BE2C (cell line): Measurements from ENCODE around the gene KCNJ12.
"Not testable (repeated sequence)": the region's sequence is repeated elsewhere in the genome, so short reads cannot be mapped to it uniquely, and the experiment has no call there.

ENCODE experiments used
- DNase-seq: peaks from one replicate; pipeline ENCODE4 v3.0.0-alpha.2; 2020
- H3K27me3 ChIP-seq: fragments of 250-450 bp; sonication (Bioruptor Pico); 2 replicates; pipeline ENCODE4 v1.5.1; 2020; ENCODE audit warnings: mild to moderate bottlenecking
- H3K36me3 ChIP-seq: fragments of 250-450 bp; sonication (Bioruptor Pico); 2 replicates; pipeline ENCODE4 v1.5.1; 2020; ENCODE audit warnings: mild to moderate bottlenecking
- H3K4me1 ChIP-seq: fragments of 250-450 bp; sonication (Bioruptor Pico); 2 replicates; pipeline ENCODE4 v1.5.1; 2020
- H3K4me3 ChIP-seq: 2 replicates; pipeline ENCODE4 v1.5.1; 2011; ENCODE audit warnings: low read depth, low read length
- H3K9me3 ChIP-seq: fragments of 250-450 bp; sonication (Bioruptor Pico); 2 replicates; pipeline ENCODE4 v1.5.1; 2020
- TF ChIP-seq, protein P1 (sequence below): IDR thresholded peaks from 2 replicates; pipeline ENCODE4 v1.5.1; 2012; ENCODE audit warnings: mild to moderate bottlenecking, low read depth, low read length

KCNJ12 gene

DNA sequence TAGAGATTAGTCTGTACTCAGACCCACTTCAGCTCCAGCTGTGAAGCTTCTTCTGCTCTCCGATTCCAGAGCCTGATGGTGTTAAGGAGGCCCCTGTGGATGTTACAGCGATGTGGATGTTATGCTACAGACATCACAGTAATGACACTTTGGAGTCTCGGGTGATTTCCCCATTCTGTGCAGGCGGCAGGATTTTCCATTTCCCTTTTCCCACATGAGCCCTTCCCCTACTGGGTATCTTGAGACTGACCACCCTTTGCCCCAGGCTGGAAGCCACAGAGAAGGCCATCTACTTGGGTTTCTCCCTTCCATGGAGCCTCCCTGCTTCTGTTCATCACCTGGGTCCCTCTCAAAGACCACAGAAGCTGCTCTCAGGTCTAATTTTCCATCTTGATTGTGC, 78.3 kb downstream of the KCNJ12 start:
- no peaks in the 10 kb centered on the region for H3K9me3 ChIP-seq
- TF ChIP-seq, protein P1, sequence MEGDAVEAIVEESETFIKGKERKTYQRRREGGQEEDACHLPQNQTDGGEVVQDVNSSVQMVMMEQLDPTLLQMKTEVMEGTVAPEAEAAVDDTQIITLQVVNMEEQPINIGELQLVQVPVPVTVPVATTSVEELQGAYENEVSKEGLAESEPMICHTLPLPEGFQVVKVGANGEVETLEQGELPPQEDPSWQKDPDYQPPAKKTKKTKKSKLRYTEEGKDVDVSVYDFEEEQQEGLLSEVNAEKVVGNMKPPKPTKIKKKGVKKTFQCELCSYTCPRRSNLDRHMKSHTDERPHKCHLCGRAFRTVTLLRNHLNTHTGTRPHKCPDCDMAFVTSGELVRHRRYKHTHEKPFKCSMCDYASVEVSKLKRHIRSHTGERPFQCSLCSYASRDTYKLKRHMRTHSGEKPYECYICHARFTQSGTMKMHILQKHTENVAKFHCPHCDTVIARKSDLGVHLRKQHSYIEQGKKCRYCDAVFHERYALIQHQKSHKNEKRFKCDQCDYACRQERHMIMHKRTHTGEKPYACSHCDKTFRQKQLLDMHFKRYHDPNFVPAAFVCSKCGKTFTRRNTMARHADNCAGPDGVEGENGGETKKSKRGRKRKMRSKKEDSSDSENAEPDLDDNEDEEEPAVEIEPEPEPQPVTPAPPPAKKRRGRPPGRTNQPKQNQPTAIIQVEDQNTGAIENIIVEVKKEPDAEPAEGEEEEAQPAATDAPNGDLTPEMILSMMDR, result no peak
- no peak for DNase-seq
- H3K27me3 ChIP-seq, result no peaks in the 10 kb centered on the region
- H3K4me1 ChIP-seq, result no peaks in the 10 kb centered on the region
- H3K36me3 ChIP-seq, result no peaks in the 10 kb centered on the region
- no peak overlapping the region for H3K4me3 ChIP-seq

DNA sequence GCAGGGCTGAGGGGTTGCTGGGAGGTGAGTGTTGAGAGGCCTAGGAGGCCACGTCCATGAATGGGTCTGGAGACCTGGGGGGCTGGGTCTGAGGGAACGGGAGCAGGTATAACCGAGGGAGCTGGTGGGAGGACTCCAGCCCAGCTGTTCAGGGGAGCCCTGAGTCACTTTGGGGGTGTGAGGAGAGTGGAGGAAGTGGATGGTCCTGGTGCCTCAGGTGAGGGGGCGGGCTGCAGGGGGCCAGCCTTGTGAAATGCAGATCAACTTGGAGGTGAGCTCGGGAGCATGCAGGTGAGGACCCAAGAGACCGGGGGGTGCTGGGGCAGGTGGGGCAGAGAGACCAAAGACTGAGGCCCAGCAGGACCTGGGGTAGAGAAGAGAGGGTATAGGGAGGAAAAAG, 79.6 kb downstream of the KCNJ12 start:
- TF ChIP-seq, protein P1, result no peak

DNA sequence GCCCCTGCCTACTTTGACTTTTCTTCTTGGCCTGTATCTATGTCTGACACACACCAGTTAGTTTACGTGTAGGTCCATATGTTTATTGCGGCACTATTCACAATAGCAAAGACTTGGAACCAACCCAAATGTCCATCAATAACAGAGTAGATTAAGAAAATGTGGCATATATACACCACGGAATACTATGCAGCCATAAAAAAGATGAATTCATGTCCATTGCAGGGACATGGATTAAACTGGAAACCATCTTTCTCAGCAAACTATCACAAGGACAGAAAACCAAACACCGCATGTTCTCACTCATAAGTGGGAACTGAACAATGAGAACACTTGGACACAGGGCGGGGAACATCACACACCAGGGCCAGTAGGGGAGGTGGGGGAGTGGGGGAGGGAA, 80.3 kb downstream of the KCNJ12 start:
- not testable (repeated sequence) for H3K4me1 ChIP-seq, H3K27me3 ChIP-seq, H3K4me3 ChIP-seq, H3K9me3 ChIP-seq, H3K36me3 ChIP-seq, DNase-seq

More for the DNA sequence above, 79.6 kb downstream of the KCNJ12 start:
- Histone ChIP-seq H3K27me3 (no peaks in the 10 kb centered on the region), H3K36me3 (no peaks in the 10 kb centered on the region), H3K9me3 (no peaks in the 10 kb centered on the region), H3K4me1 (no peaks in the 10 kb centered on the region), H3K4me3 (no peak overlapping the region)
- DNase-seq, result no peak

DNA sequence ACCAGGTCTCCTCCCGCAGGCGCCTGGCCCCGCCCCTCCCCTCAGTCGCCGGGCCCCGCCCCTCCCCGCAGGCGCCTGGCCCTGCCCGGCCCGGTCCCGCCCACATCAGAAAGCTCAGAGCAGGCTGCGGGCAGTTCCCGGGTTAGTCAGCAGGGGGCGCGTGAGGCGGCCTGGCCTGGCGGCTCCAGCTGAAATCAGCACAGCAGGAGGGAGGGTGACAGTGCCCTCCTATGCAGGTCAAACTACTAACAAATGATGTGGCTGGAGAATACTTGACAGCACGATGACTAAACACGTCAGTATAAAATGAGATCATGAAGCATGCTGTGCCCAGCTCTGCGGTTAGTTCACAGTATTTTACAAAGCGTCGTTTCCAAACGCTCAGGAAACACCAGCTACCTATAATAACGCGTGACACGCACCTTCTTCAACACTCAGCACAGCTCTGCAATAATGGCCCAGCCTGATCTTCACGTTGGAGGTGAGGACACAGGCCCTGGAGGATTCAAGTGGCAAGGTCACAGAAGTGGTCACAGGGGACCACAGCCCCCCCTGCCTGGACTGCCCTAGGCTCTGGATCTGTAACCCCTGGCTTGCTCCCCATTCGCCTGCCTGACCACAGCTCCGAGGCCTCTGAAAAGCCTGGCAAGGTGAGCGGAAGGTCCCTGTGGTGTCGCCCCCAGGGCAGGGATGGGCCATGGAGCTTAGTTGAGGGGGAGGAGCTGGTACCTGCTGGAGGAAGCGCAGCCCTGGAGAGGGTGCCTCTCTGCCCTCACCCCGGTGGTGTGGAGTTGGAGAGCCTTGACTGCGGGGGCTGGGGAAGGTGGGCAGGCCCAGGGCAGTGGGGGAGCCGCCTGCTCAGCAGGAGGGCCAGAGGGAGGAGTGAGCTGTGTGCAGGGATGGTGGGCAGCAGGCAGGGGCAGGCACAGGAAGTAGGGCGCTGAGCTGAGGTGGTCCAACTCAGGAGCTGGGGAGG, 81.2 kb downstream of the KCNJ12 start:
- peak; percentile 84 for DNase-seq
- Histone ChIP-seq H3K36me3 (no peaks in the 10 kb centered on the region), H3K9me3 (no peaks in the 10 kb centered on the region), H3K4me1 (no peaks in the 10 kb centered on the region), H3K27me3 (no peaks in the 10 kb centered on the region), H3K4me3 (no peak overlapping the region)
- TF ChIP-seq, protein P1, result peak; percentile 62

DNA sequence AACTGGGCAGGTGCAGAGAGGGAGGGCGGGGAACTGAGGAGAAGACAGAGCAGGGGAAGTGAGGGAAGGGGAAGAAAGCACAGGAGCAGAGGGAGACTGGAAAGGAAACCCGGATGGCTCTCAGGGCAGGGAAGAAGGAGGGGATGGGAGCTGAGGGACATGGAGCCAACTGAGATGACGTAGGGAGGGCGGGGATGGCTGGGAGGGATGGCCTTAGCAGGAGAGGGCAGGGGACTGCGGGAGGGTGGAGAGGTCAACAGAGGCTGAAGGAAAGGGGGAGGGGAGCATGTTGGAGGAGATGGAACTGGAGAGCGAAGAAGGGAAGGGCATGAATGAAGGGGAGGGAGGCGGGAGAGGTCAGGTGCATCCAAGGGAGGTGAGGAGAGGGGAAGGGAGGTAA, 81.9 kb downstream of the KCNJ12 start:
- H3K9me3 ChIP-seq, result no peaks in the 10 kb centered on the region
- H3K36me3 ChIP-seq, result no peaks in the 10 kb centered on the region
- no peak for DNase-seq
- H3K4me3 ChIP-seq, result no peak overlapping the region
- TF ChIP-seq, protein P1, result no peak
- no peaks in the 10 kb centered on the region for H3K27me3 ChIP-seq
- no peaks in the 10 kb centered on the region for H3K4me1 ChIP-seq

DNA sequence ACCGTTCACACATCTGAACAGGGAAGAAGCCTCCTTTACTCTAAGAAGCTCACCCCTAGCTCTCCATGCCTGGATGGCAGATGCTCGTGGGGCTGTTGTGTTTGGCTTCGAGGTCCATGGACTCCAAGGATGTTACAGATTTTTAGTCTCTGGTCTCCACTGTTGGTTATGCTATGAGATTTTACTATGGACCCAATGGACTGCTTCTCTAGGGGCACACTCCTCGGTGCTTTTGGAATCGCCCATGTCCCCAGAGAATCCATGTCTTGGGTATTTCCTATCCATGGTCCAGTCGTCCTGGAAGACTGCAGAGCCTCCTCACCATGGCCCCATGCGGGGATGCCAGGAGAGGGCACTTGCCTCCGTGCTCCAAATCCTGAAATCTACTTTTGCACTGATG, 83.4 kb downstream of the KCNJ12 start:
- TF ChIP-seq, protein P1, result no peak
- H3K36me3 ChIP-seq, result no peaks in the 10 kb centered on the region

More for the DNA sequence above, 83.4 kb downstream of the KCNJ12 start:
- Histone ChIP-seq H3K4me1 (no peaks in the 10 kb centered on the region), H3K27me3 (no peaks in the 10 kb centered on the region), H3K4me3 (no peak overlapping the region), H3K9me3 (no peaks in the 10 kb centered on the region)
- no peak for DNase-seq
